ENCODE measurements around the gene TPD52L1. TPM values are rescaled to one million over a fixed set of nuclear protein-coding genes. Genes with fewer than 3 reads are reported as not detected.

TPD52L1 gene
- total RNA-seq, 1 experiment from 2014 or later: 54.5 TPM

- no peak for DNase-seq (ENCODE audit: low read depth, low spot score)
- in situ Hi-C loops (cut with HindIII; ENCODE audit: low pct_unique_long_range_greater_than_20kb, low sequenced_read_pairs): no loop called here
Observed at GRCh38 chr6:125165776-125166175, 12.2 kb downstream of the TPD52L1 start.

DNA sequence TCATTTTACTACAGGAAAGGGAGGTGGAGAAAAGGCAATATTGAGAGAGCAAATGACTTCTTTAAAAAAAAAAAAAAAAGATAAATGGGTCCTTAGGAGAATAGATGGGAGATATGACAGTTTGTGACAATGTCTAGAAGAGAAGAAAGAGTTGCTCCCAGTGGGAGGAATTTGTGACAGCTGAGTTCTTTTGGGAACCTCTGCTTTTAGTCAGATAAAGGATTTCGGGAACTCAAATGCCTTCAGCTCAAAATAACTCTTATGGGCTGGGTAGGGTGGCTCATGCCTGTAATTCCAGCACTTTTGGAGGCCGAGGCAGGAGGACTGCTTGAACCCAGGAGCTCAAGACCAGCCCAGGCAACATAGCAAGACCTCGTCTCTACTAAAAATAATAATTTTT lies 13.1 kb downstream of the TPD52L1 start:
- in situ Hi-C loops (cut with HindIII; ENCODE audit: low pct_unique_long_range_greater_than_20kb, low sequenced_read_pairs): no loop called here
- no peak for DNase-seq (ENCODE audit: low read depth, low spot score)

DNA sequence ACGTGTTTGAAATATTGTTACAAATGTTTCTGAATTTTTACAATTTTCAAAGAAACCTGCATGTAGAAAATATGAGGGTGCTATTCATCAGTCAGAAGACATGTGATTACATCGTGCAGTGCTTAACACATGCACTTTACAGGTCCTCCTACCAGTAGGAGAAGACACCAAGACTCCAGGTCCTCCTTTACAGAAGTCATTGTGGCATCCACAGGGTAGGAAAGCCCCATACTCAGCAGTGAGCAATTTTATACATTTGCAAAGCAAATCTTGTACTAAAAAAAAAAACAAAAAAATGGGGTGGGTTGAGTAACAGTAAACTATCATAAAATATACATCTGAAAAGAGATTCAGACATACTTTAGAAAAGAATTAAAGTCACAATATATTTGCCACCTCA lies 14.0 kb downstream of the TPD52L1 start:
- DNase-seq (ENCODE audit: low read depth, low spot score): no peak
- in situ Hi-C loops (cut with HindIII; ENCODE audit: low pct_unique_long_range_greater_than_20kb, low sequenced_read_pairs): no loop called here

- in situ Hi-C loops (cut with HindIII; ENCODE audit: low pct_unique_long_range_greater_than_20kb, low sequenced_read_pairs): no loop called here
- no peak for DNase-seq (ENCODE audit: low read depth, low spot score)
Observed at GRCh38 chr6:125169058-125169457, 15.5 kb downstream of the TPD52L1 start.

DNA sequence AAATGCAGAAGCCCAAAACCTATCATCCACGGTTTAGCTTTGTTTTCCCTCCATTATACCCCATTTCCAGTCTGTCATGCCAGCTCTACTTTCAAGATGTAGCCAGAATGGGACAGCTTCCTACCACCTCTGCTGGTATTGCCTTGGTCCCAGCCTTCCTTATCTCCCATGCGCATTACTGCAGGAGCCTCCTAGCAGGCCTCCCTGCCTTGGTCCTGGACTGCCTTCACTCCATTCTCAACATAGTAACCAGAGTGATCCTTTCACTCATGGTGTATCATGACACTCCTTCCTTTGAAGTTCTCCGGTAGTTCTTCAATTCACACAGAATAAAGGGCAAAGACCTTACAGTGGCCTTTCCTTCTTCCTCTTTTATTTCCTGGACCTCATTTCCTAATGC lies 15.9 kb downstream of the TPD52L1 start:
- DNase-seq (ENCODE audit: low read depth, low spot score): no peak
- in situ Hi-C loops (cut with HindIII; ENCODE audit: low pct_unique_long_range_greater_than_20kb, low sequenced_read_pairs): no loop called here

- no peak for DNase-seq (ENCODE audit: low read depth, low spot score)
- in situ Hi-C loops (cut with HindIII; ENCODE audit: low pct_unique_long_range_greater_than_20kb, low sequenced_read_pairs): no loop called here
Observed at GRCh38 chr6:125170376-125170775, 16.8 kb downstream of the TPD52L1 start.

- DNase-seq (ENCODE audit: low read depth, low spot score): no peak
- in situ Hi-C loops (cut with HindIII; ENCODE audit: low pct_unique_long_range_greater_than_20kb, low sequenced_read_pairs): no loop called here
Observed at GRCh38 chr6:125173341-125174095, 19.9 kb downstream of the TPD52L1 start.

GRCh38 chr6:125174626-125175025 lies 21.1 kb downstream of the TPD52L1 start:
- in situ Hi-C loops (cut with HindIII; ENCODE audit: low pct_unique_long_range_greater_than_20kb, low sequenced_read_pairs): no loop called here
- no peak for DNase-seq (ENCODE audit: low read depth, low spot score)

DNA sequence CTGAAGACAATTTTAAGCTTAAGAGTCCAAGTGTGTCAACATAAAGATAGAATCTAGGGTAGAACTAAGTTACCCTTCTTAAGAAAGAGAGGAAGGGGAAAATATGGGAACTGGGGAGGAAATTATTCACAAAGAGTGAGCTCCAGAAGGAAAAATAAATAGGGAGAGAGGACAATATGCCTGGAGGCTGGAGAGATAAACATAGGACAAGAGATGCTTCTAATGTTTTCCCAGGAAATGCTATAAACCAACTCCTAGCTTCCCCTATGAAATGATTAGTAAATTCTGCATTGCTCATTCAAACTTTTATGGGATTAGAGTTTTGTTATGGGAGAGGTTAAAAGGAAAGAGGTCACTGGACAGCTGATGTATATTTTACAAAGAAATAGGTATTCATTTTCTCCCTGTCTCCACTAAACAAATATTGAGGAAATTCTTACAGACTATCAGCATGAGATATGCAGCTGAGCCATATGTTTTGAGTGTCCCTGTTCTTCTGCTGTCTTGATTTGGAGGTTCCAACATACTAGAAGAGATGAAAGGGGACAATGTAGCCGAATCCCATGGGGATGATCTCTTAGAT lies 22.0 kb downstream of the TPD52L1 start:
- DNase-seq (ENCODE audit: low read depth, low spot score): no peak
- in situ Hi-C loops (cut with HindIII; ENCODE audit: low pct_unique_long_range_greater_than_20kb, low sequenced_read_pairs): no loop called here

DNA sequence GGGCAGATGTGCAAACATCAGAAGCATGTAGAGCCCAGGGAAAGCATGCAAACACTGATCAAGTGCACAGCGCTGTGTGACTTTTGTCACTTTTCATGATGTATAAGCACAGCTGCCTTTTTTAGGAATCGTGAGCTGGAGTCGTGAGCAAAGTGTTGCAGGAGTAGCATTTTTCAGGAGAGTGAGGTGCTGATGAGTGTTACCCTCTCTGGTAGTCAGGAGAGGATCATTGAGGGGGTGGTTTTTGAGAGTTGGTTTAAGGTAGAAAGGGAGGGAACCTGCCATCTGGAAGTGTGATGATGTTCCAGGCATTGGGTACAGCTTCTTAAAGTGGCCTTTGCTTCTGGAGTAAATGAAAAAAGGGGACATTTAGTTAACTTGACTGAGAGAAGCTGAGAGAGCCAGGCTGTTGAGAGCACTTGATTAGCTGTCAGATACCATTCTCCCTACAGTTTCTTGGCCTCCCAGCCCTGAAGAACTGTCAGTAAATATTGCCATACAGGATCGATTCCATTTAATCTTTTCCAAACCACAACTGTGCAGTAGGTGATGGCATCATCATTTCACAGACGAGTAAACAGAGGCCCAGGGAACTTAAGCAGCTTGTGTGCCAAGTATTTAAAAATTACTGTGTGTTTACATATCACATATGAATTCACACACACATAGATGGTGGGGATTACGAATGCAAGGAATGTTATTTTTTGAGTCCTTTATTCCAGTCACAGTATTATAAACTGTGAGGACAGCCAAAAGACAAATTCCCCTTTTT lies 28.9 kb downstream of the TPD52L1 start:
- in situ Hi-C loops (cut with HindIII; ENCODE audit: low pct_unique_long_range_greater_than_20kb, low sequenced_read_pairs): no loop called here
- no peak for DNase-seq (ENCODE audit: low read depth, low spot score)

- DNase-seq (ENCODE audit: low read depth, low spot score): no peak
- in situ Hi-C loops (cut with HindIII; ENCODE audit: low pct_unique_long_range_greater_than_20kb, low sequenced_read_pairs): no loop called here
Observed at GRCh38 chr6:125183391-125183790, 29.8 kb downstream of the TPD52L1 start.

GRCh38 chr6:125188037-125188436 lies 34.5 kb downstream of the TPD52L1 start:
- DNase-seq (ENCODE audit: low read depth, low spot score): no peak
- in situ Hi-C loops (cut with HindIII; ENCODE audit: low pct_unique_long_range_greater_than_20kb, low sequenced_read_pairs): no loop called here

- in situ Hi-C loops (cut with HindIII; ENCODE audit: low pct_unique_long_range_greater_than_20kb, low sequenced_read_pairs): no loop called here
- DNase-seq (ENCODE audit: low read depth, low spot score): no peak
Observed at GRCh38 chr6:125188594-125189203, 35.1 kb downstream of the TPD52L1 start.

DNA sequence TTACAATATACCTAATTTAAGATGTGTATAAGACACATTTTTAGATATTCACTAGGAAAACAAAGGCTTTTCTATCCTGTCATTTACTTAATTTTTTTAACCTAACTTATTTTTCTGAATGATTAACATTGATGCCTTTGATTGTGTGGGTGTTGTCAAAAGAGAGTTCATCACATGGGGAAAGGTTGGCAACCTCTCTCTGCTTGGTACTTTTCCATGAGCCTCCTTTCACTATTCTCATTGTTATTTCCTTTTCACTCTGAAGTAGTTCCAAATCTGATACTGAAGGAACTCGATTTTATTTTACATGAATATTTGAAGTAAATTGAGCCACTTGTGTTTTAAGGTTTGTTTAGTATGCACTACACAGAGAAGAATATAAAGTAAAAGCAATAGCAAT lies 35.9 kb downstream of the TPD52L1 start:
- in situ Hi-C loops (cut with HindIII; ENCODE audit: low pct_unique_long_range_greater_than_20kb, low sequenced_read_pairs): no loop called here
- no peak for DNase-seq (ENCODE audit: low read depth, low spot score)

DNA sequence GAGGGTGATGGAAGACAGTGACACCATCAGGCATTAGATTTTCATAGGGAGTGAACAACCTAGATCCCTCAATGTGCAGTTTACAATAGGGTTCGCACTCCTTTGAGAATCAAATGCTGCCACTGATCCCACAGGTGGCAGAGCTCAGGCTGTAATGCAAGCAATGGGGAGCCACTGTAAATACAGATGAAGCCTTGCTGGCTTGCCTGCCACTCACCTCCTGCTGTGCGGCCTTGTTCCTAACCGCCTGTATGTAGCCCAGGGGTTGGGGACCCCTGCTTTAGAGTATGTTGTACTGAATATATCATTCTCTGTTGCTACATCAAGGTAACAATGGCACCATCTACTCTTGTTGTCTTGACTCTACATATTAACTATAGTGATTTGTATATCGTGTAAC lies 37.1 kb downstream of the TPD52L1 start:
- DNase-seq (ENCODE audit: low read depth, low spot score): no peak
- in situ Hi-C loops (cut with HindIII; ENCODE audit: low pct_unique_long_range_greater_than_20kb, low sequenced_read_pairs): no loop called here

GRCh38 chr6:125191916-125192609 lies 38.5 kb downstream of the TPD52L1 start:
- DNase-seq (ENCODE audit: low read depth, low spot score): peak; percentile 79
- in situ Hi-C loops (cut with HindIII; ENCODE audit: low pct_unique_long_range_greater_than_20kb, low sequenced_read_pairs): no loop called here

DNA sequence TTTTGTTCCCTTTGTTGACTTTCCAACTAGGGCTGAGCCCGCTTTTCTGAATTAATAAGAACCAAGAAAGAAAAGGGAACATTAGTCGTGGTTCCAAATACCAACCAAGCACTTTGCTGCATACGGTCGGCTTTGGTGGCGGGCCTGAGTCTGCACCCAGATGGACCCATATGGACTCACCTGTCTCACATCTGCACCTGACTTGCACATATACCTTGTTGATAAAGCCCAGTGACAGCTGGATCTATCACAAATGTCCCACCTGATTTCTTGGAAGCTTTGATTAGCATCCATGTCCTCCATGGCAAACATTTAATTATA lies 39.0 kb downstream of the TPD52L1 start:
- DNase-seq (ENCODE audit: low read depth, low spot score): no peak
- in situ Hi-C loops (cut with HindIII; ENCODE audit: low pct_unique_long_range_greater_than_20kb, low sequenced_read_pairs): no loop called here

DNA sequence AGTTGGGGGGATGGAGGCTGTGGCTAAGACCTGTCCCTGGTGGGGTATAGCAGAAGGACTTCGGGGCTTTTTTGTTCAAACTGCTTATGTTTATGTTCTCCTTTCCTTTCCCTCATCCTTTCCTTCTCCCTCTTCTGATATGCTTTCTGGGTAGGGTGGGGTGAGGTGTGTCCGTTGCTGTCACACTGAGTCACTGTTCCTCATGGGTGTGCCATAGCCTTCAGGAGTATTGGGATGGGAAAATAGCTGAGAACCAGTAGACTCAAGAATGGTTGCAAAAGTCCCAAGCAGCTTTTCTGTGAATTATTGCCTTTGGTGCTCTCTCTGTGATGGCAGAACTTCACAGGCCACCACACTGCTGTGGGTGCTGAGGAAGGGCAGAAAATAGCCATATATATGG lies 39.6 kb downstream of the TPD52L1 start:
- no peak for DNase-seq (ENCODE audit: low read depth, low spot score)
- in situ Hi-C loops (cut with HindIII; ENCODE audit: low pct_unique_long_range_greater_than_20kb, low sequenced_read_pairs): no loop called here

All from SK-MEL-5 (cell line).